Smooth muscle cell of the umbilical artery (primary cell): ENCODE measurements around the gene ODAD4. TPM values are rescaled to one million over a fixed set of nuclear protein-coding genes. Genes with fewer than 3 reads are reported as not detected.

ENCODE experiments used
- total RNA-seq: library from RNA; depleted of rRNA; stranded (reverse); fragments of >200 nt; gene quantifications from 2 replicates; pipeline ENCODE4 v1.2.3, GENCODE V29; 2014

Gene ODAD4
- total RNA-seq, result 0.30 and 0.37 TPM in 2 replicates

DNA sequence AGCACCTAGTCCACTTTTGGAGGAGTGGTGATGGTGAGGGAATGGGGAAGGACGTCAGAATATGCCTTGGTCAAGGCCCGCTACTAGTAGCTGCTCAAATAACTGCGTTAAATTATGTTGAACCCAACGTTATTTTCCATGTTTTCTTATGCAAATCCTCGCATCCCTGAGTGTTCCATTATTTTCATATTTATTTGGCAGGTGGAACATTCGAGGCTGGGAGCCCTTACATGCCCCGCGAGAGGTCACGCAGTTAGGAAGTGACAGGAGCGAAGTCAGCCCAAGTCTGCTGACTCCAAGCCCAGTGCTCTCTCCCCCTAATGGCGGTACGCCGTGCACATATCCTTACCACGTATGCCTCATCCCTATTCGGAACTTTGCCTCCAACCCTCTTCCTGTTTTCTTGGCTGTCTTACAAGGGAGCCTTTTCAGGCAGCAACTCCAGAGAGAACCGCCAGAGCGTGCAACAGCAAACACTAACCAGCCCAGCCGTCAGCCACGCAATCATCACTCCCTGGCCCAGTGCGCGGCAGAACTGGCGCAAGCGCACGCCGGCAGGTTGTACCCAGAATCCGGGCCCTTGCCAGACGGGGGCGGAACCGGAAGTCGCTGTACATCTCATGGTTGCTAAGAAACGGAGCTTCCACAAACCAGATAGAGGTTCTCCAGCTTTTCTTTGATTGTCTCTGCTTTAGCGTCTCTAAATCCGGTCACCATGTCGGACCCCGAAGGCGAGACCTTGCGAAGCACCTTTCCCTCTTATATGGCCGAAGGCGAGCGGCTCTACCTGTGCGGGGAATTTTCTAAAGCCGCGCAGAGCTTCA, at the start of gene ODAD4:
TSS of gene ODAD4 (plus strand) at position 609 of the 824 bp plus-strand sequence. CDS start at position 716, 107 bp downstream.

GRCh38 chr17:41918314-41919164, 11.9 kb upstream of the ODAD4 start, which contains the start of gene ACLY:
ACLY (minus strand) TSS chr17:41918951; CDS start chr17:41913873, 5,078 bp downstream.

DNA sequence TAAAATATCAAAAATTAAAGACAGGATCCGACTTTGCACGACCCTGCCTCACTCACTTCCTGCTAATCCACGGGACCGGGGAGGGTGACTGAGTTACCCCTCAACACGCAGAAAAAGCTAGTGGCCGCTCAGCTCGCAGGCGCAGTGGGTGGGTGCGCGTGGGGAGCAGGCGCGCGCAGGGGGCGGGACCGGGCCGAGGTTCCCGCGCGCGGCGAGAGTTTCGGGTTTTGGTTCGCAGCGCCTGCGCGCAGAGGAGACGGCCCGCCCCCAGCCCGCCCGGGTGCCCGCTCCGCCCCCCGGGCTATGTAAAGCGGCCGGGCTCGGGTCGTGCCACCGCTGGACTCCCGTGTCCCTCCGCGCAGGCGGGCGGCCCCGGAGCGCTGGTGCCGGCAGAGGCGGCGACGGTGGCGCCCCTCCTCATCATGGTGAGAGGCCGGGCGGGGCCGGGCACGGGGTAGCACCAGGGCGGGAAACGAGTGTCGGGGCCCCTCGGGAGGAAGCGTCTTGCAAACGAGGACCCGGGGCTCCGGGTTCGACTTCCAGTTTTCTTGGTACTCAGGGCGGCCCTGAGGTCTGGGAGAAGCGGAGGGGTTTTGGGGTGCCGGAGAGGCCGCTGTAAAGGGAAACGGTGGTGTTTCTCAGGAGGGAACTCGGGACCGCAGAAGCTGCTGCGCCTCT, 36.2 kb downstream of the ODAD4 start, which contains the start of gene CNP:
TSS of gene CNP (plus strand) at position 333 of the 678 bp plus-strand sequence. CDS start at position 423, 90 bp downstream.

Other genes starting within 250 kb of the ODAD4 start
- gene EIF1, start 241.7 kb upstream of the ODAD4 start, total RNA-seq, result 203 and 238 TPM in 2 replicates
- gene GAST, start 218.3 kb upstream of the ODAD4 start, total RNA-seq, result not detected in 2 replicates
- 0.18 TPM in 1 of 2 replicates, not detected in the other for gene HAP1, start 196.0 kb upstream of the ODAD4 start, total RNA-seq
- 12.8 and 32.9 TPM in 2 replicates for gene JUP, start 143.9 kb upstream of the ODAD4 start, total RNA-seq
- 146 and 214 TPM in 2 replicates for gene P3H4, start 118.7 kb upstream of the ODAD4 start, total RNA-seq
- 1,225 and 1,584 TPM in 2 replicates for gene FKBP10, start 117.6 kb upstream of the ODAD4 start, total RNA-seq
- 35.4 and 44.5 TPM in 2 replicates for gene NT5C3B, start 94.4 kb upstream of the ODAD4 start, total RNA-seq
- 0.28 TPM in 1 of 2 replicates, not detected in the other for gene KLHL10, start 92.8 kb upstream of the ODAD4 start, total RNA-seq
- gene KLHL11, start 65.2 kb upstream of the ODAD4 start, total RNA-seq, result 30.0 and 32.6 TPM in 2 replicates
- gene ACLY, start 11.7 kb upstream of the ODAD4 start, total RNA-seq, result 379 and 587 TPM in 2 replicates
- gene CNP, start 36.2 kb downstream of the ODAD4 start, total RNA-seq, result 37.7 and 51.1 TPM in 2 replicates
- 65.3 and 71.3 TPM in 2 replicates for gene DNAJC7, start 86.8 kb downstream of the ODAD4 start, total RNA-seq
- gene NKIRAS2, start 89.5 kb downstream of the ODAD4 start, total RNA-seq, result 20.8 and 29.6 TPM in 2 replicates
- gene C17orf113, start 120.0 kb downstream of the ODAD4 start, total RNA-seq, result under 0.01 and 0.09 TPM in 2 replicates
- not detected in 2 replicates for gene ZNF385C, start 167.9 kb downstream of the ODAD4 start, total RNA-seq
- gene DHX58, start 182.1 kb downstream of the ODAD4 start, total RNA-seq, result 6.8 and 10.3 TPM in 2 replicates
- 10.7 and 16.7 TPM in 2 replicates for gene KAT2A, start 190.8 kb downstream of the ODAD4 start, total RNA-seq
- 0.14 TPM in 1 of 2 replicates, not detected in the other for gene HSPB9, start 192.2 kb downstream of the ODAD4 start, total RNA-seq
- gene RAB5C, start 224.4 kb downstream of the ODAD4 start, total RNA-seq, result 63.0 and 86.9 TPM in 2 replicates